WTC11 (cell line): ENCODE data around the gene MORN1. TPM values are rescaled to one million over a fixed set of nuclear protein-coding genes. Genes with fewer than 3 reads are reported as not detected.

Experiments
- ATAC-seq: fragments of 200-7000 bp; cut with Tn5 transposase; 2 replicates; pipeline ENCODE4 v1.10.0; 2021; ENCODE audit warnings: mild to moderate bottlenecking, moderate library complexity
- CTCF ChIA-PET: fragments of 300-600 bp; sonication (Branson Sonifier 250); formaldehyde crosslinking; loops from one replicate; lab custom pipeline; 2021; ENCODE audit warnings: antibody characterized with exemption; lab: Charles Lee
- POLR2A ChIA-PET: fragments of 350-600 bp; sonication (Branson Sonifier 250); formaldehyde crosslinking; loops from one replicate; lab custom pipeline; 2021; ENCODE audit warnings: antibody characterized with exemption; lab: Charles Lee
- DNase-seq: peaks from one replicate; pipeline ENCODE4 v3.0.0; 2021; ENCODE audit warnings: low spot score
- H3K27ac Mint-ChIP-seq: 2 replicates; pipeline ENCODE4 v1.8.0; 2021; ENCODE audit warnings: mixed read lengths
- H3K27me3 Mint-ChIP-seq: 2 replicates; pipeline ENCODE4 v1.8.0; 2021; ENCODE audit warnings: low read depth, mild to moderate bottlenecking, moderate library complexity, mixed read lengths
- H3K36me3 Mint-ChIP-seq: 2 replicates; pipeline ENCODE4 v1.8.0; 2021; ENCODE audit warnings: mixed read lengths
- H3K4me1 Mint-ChIP-seq: 2 replicates; pipeline ENCODE4 v1.8.0; 2022; ENCODE audit warnings: mixed read lengths
- H3K4me3 Mint-ChIP-seq: 2 replicates; pipeline ENCODE4 v1.8.0; 2021; ENCODE audit warnings: mild to moderate bottlenecking, moderate library complexity, mixed read lengths
- H3K9me3 Mint-ChIP-seq: 2 replicates; pipeline ENCODE4 v1.8.0; 2021; ENCODE audit warnings: mixed read lengths
- AFF4 ChIP-seq: sonication (generic); formaldehyde crosslinking; IDR thresholded peaks from 2 replicates; pipeline ENCODE4 v1.8.1; 2023; ENCODE audit warnings: mild to moderate bottlenecking, missing genetic modification reagents, borderline replicate concordance
- ATF1 ChIP-seq: sonication (generic); formaldehyde crosslinking; IDR thresholded peaks from 2 replicates; pipeline ENCODE4 v1.8.1; 2023; ENCODE audit warnings: mild to moderate bottlenecking, moderate library complexity, missing genetic modification reagents
- ETV6 ChIP-seq: sonication (generic); formaldehyde crosslinking; IDR thresholded peaks from 2 replicates; pipeline ENCODE4 v1.8.1; 2022; ENCODE audit warnings: mild to moderate bottlenecking, missing genetic modification reagents
- FOXK1 ChIP-seq: sonication (generic); formaldehyde crosslinking; IDR thresholded peaks from 2 replicates; pipeline ENCODE4 v1.8.0; 2022; ENCODE audit warnings: mild to moderate bottlenecking, moderate library complexity, missing genetic modification reagents
- FOXP4 ChIP-seq: sonication (generic); formaldehyde crosslinking; IDR thresholded peaks from 2 replicates; pipeline ENCODE4 v1.8.0; 2022; ENCODE audit warnings: mild to moderate bottlenecking, missing genetic modification reagents
- KAT7 ChIP-seq: sonication (generic); formaldehyde crosslinking; IDR thresholded peaks from 2 replicates; pipeline ENCODE4 v1.8.1; 2023; ENCODE audit warnings: missing genetic modification reagents, mild to moderate bottlenecking, borderline replicate concordance
- MAX ChIP-seq: sonication (generic); formaldehyde crosslinking; IDR thresholded peaks from 2 replicates; pipeline ENCODE4 v1.8.0; 2022; ENCODE audit warnings: mild to moderate bottlenecking, missing genetic modification reagents
- NFYB ChIP-seq: sonication (generic); formaldehyde crosslinking; conservative IDR thresholded peaks from 2 replicates; pipeline ENCODE4 v1.8.0; 2022; ENCODE audit warnings: low read depth, missing genetic modification reagents
- NR3C1 ChIP-seq: sonication (generic); formaldehyde crosslinking; conservative IDR thresholded peaks from 2 replicates; pipeline ENCODE4 v1.8.1; 2023; ENCODE audit warnings: low read depth, mild to moderate bottlenecking, missing genetic modification reagents
- RORB ChIP-seq: fragments of 250-450 bp; sonication (Bioruptor Pico); IDR thresholded peaks from 2 replicates; pipeline ENCODE4 v1.9.0; 2021; ENCODE audit warnings: mild to moderate bottlenecking
- TEAD1 ChIP-seq: sonication (generic); formaldehyde crosslinking; IDR thresholded peaks from 2 replicates; pipeline ENCODE4 v1.8.0; 2022; ENCODE audit warnings: mild to moderate bottlenecking, missing genetic modification reagents
- USF1 ChIP-seq: sonication (generic); formaldehyde crosslinking; IDR thresholded peaks from 2 replicates; pipeline ENCODE4 v1.8.0; 2022; ENCODE audit warnings: mild to moderate bottlenecking, missing genetic modification reagents
- ZNF219 ChIP-seq: sonication (generic); formaldehyde crosslinking; IDR thresholded peaks from 2 replicates; pipeline ENCODE4 v1.8.0; 2023; ENCODE audit warnings: missing genetic modification reagents, mild to moderate bottlenecking, borderline replicate concordance
- ZNF416 ChIP-seq: fragments of 250-450 bp; sonication (Bioruptor Pico); IDR thresholded peaks from 2 replicates; pipeline ENCODE4 v1.9.0; 2021; ENCODE audit warnings: mild to moderate bottlenecking, inconsistent platforms
- ZNF423 ChIP-seq: fragments of 250-450 bp; sonication (Bioruptor Pico); IDR thresholded peaks from 2 replicates; pipeline ENCODE4 v2.1.2; 2022; ENCODE audit warnings: mild to moderate bottlenecking, moderate library complexity
- total RNA-seq: library from RNA; stranded (reverse); gene quantifications from 3 replicates; pipeline ENCODE4 v1.2.3, GENCODE V29; 2021

Gene MORN1
- total RNA-seq, 1 experiment from 2014 or later, result 14.5 TPM

GRCh38 chr1:2326524-2326923 is 64.8 kb downstream of the MORN1 start:
- ChIA-PET POLR2A (no interaction called here), CTCF (interaction anchor here (0.9 to 1.3 kb wide), 2 partner anchors 55 to 132 kb away, joined by 4 read pairs; partner anchors contain the start of gene FAAP20)
- Mint-ChIP-seq H3K27ac (peak overlapping the region; percentile 71; the same call in 1 of the 2 replicates), H3K27me3 (peaks cover 3% of the 10 kb centered on the region; the same call in 1 of the 2 replicates), H3K4me3 (no peak overlapping the region)
- no peak for ATAC-seq
- no peak for TF ChIP-seq USF1
- TF ChIP-seq, all 79 proteins: peak for 0
- no peak for DNase-seq
- H3K4me1 Mint-ChIP-seq, result no peaks in the 10 kb centered on the region
- peaks cover 5% of the 10 kb centered on the region for H3K9me3 Mint-ChIP-seq
- peaks cover 5% of the 10 kb centered on the region; the same call in 1 of the 2 replicates for H3K36me3 Mint-ChIP-seq

- no peak for DNase-seq
- TF ChIP-seq ZNF416 (CRISPR knock-in tag), result no peak
- no peak for TF ChIP-seq FOXK1 (CRISPR knock-in tag)
- TF ChIP-seq, all 79 proteins: peak for 0
- ChIA-PET POLR2A (no interaction called here), CTCF (interaction anchor here (1.7 kb wide), 1 partner anchor 9 kb away, joined by 4 read pairs; no protein-coding TSS in a partner anchor)
- H3K4me1 Mint-ChIP-seq, result no peaks in the 10 kb centered on the region
- H3K4me3 Mint-ChIP-seq, result no peak overlapping the region
- no peak overlapping the region for H3K27ac Mint-ChIP-seq
- H3K9me3 Mint-ChIP-seq, result no peaks in the 10 kb centered on the region
- H3K27me3 Mint-ChIP-seq, result peaks cover 3% of the 10 kb centered on the region; the same call in 1 of the 2 replicates
- ATAC-seq, result no peak
- no peaks in the 10 kb centered on the region for H3K36me3 Mint-ChIP-seq
Measured at GRCh38 chr1:2324553-2325366, 66.6 kb downstream of the MORN1 start.

GRCh38 chr1:2323451-2323974 is 67.8 kb downstream of the MORN1 start:
- Mint-ChIP-seq H3K4me1 (no peaks in the 10 kb centered on the region), H3K9me3 (no peaks in the 10 kb centered on the region), H3K36me3 (no peaks in the 10 kb centered on the region), H3K4me3 (no peak overlapping the region), H3K27ac (no peak overlapping the region), H3K27me3 (peaks cover 3% of the 10 kb centered on the region; the same call in 1 of the 2 replicates)
- ChIA-PET POLR2A (interaction anchor here (1.4 kb wide), 1 partner anchor 128 kb away, joined by 3 read pairs; no protein-coding TSS in a partner anchor), CTCF (interaction anchor here (1.0 to 2.0 kb wide), 3 partner anchors 9 to 129 kb away, joined by 3 to 15 read pairs (median 4); partner anchors contain the start of gene FAAP20)
- no peak for DNase-seq
- ATAC-seq, result no peak
- no peak for TF ChIP-seq RORB

GRCh38 chr1:2322581-2323211 is 68.7 kb downstream of the MORN1 start:
- TF ChIP-seq ZNF219, result no peak
- no peak for TF ChIP-seq MAX (CRISPR knock-in tag)
- H3K27me3 Mint-ChIP-seq, result peaks cover 3% of the 10 kb centered on the region; the same call in 1 of the 2 replicates
- ChIA-PET POLR2A (interaction anchor here (0.6 to 1.4 kb wide), 3 partner anchors 16 to 128 kb away, joined by 3 read pairs; no protein-coding TSS in a partner anchor), CTCF (interaction anchor here (0.7 to 2.0 kb wide), 4 partner anchors 8 to 128 kb away, joined by 3 to 15 read pairs (median 4); partner anchors contain the start of gene FAAP20)
- no peaks in the 10 kb centered on the region for H3K36me3 Mint-ChIP-seq
- H3K4me1 Mint-ChIP-seq, result no peaks in the 10 kb centered on the region
- H3K27ac Mint-ChIP-seq, result no peak overlapping the region; the same call in 1 of the 2 replicates
- H3K9me3 Mint-ChIP-seq, result no peaks in the 10 kb centered on the region
- DNase-seq (no peak), ATAC-seq (no peak)
- H3K4me3 Mint-ChIP-seq, result no peak overlapping the region

GRCh38 chr1:2322065-2322571 is 69.2 kb downstream of the MORN1 start:
- H3K27me3 Mint-ChIP-seq, result peaks cover 3% of the 10 kb centered on the region; the same call in 1 of the 2 replicates
- no peaks in the 10 kb centered on the region for H3K36me3 Mint-ChIP-seq
- ChIA-PET POLR2A (interaction anchor here (0.6 to 1.4 kb wide), 2 partner anchors 60 to 127 kb away, joined by 3 read pairs; no protein-coding TSS in a partner anchor), CTCF (interaction anchor here (0.6 to 2.0 kb wide), 4 partner anchors 25 to 127 kb away, joined by 3 to 15 read pairs (median 3); partner anchors contain the start of gene FAAP20)
- ATAC-seq, result peak; percentile 63
- no peak overlapping the region for H3K4me3 Mint-ChIP-seq
- no peaks in the 10 kb centered on the region for H3K9me3 Mint-ChIP-seq
- DNase-seq, result peak; percentile 58
- H3K4me1 Mint-ChIP-seq, result peaks cover 1% of the 10 kb centered on the region
- H3K27ac Mint-ChIP-seq, result no peak overlapping the region
- TF ChIP-seq FOXP4 (CRISPR knock-in tag) (no peak), TEAD1 (CRISPR knock-in tag) (no peak), ZNF423 (CRISPR knock-in tag) (no peak), KAT7 (CRISPR knock-in tag) (no peak), AFF4 (CRISPR knock-in tag) (no peak), FOXK1 (CRISPR knock-in tag) (no peak), ATF1 (CRISPR knock-in tag) (no peak), ETV6 (CRISPR knock-in tag) (no peak), NFYB (no peak), NR3C1 (CRISPR knock-in tag) (no peak)
